Endometrium (tissue), 2 donors: ENCODE data around the gene SLC25A27.

ENCODE experiments used
- FAIRE-seq: peaks from 2 replicates; lab custom pipeline; 2012; peaks lifted over from hg19 to GRCh38; lab: Jason Lieb, UNC
- donor health status: control.
- donor health status: control.

The SLC25A27 gene

DNA sequence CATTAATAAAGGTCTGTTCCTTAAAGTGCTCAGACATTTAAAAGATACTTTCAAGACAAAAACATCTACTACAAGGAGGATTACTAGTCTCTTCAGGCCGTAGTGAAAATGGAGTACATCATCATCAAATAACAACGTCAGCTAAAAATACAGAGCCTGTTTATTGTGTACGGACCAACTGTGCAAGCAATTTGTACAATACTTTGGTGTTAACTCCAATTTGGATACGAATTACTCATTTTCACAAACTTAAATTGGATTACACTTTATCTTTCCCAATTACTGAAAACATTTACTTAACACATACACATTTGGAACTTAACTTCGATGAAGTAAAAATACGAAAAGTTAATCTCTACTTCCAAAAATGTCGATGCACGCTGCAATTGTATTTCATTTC lies 959 bp upstream of the SLC25A27 start:
- FAIRE-seq, result no peak

DNA sequence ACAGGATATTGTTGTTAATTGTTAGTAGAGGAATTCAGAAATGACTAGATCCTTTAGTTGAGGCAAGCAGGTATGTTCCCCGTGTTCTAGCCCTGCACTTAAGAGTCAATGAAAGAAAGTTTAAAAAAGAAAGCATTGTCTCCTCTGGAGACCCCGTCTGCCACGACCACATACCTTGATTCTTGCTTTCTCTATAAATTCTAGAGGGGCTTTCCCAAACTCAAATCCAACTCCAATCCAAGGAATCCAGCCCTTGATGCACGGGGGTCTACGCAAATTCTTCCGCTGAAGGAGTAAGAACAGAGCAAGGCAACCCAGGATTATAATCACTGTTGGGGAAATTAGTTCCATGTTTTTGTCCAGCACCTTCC lies 558 bp upstream of the SLC25A27 start:
- FAIRE-seq, result no peak

- FAIRE-seq, result no peak
These were observed 842 bp downstream of the SLC25A27 start for GRCh38 chr6:46653439-46654195.

- no peak for FAIRE-seq
These were observed 3.0 kb downstream of the SLC25A27 start for GRCh38 chr6:46655803-46656202.

GRCh38 chr6:46657642-46658041 lies 4.9 kb downstream of the SLC25A27 start:
- FAIRE-seq, result peak; percentile 26

DNA sequence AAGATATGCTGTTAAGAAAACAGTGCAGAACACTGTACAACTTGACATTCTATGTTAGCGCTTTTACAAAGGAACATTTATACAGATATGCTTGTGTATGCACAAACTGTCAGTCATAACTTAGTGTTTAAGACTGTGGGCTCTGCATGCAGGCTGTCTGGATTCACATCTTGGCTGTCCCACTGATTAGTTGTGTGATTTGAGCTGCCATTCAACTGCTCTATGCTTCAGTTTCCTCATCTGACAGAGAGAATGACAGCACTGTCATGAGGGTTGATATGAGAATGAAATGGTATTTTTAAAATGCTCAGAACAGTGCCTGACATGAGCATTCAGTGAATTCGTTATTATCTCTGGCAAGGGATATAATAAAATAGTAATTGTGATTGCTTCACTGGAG lies 8.7 kb downstream of the SLC25A27 start:
- no peak for FAIRE-seq

DNA sequence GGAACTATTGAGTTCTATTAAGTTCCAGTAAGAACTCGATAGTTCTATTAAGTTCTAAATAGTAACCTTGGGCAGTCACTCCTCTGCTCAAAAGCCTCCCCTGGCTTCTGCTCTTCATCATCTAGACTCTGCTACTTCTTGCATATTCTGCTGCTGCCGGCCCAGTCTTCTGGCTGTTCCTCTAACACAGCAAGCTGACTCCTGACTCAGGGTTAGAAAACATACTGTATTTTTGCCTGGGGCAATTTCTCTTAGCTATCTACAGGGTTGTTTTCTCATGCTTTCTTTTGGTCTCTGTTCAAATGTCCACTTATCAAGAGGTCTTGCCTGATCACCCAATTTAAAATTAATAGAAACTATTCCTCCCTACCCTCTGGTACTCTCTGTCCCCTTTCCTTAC lies 14.6 kb downstream of the SLC25A27 start:
- FAIRE-seq, result no peak

GRCh38 chr6:46674410-46674809 lies 21.6 kb downstream of the SLC25A27 start:
- FAIRE-seq, result no peak

DNA sequence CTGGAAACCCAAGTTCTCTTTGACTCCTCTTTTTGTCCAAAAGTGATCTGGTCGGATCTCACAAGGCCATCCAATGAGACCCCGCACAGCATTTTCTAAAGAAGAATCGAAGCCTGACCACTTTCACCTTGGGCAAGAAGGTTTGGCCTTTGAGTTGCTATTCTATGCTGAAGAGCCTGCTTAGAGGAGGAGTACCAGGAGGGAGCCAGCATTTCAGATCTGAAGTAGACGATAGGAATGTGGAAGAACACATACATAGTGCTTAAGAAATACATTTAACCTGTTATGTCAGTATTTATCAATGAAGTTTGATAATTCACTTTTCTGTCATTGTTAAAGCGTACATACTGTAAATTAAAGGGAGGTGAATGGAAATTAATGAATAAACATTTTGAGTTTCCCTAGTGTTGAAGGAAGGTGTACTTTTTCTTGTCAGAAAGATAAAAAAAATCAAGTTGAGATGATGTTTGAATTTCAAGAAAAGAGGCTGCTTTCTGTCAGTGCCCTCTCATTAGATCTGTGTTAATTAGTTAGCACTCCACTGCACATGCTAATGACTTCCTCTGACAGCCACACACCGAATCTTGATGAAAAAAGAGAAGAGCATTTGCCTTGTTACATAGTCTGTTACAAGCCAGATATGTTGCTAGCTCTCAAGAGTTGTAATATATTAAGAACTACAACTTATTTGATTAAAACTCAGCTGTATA lies 24.0 kb downstream of the SLC25A27 start:
- FAIRE-seq, result no peak

- no peak for FAIRE-seq
These were observed 24.5 kb downstream of the SLC25A27 start for GRCh38 chr6:46677314-46677654.

DNA sequence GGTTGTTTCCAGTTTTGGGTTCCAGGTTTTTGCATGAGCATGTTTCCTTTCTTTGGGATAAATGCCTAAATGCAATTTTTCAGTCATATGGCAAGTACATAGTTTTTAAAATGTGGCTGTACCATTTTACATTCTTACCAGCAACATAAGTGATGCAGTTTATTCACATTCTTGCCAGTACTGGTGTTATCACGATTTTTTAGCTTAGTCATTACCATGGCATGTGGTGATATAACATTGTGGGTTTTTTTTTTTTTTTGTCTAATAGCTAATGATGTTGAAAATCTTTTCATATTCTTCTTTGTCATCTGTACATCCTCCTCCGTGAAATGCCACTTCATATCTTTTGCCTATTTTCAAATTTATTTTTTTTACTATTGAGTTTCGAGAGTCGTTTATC lies 32.0 kb downstream of the SLC25A27 start:
- no peak for FAIRE-seq

DNA sequence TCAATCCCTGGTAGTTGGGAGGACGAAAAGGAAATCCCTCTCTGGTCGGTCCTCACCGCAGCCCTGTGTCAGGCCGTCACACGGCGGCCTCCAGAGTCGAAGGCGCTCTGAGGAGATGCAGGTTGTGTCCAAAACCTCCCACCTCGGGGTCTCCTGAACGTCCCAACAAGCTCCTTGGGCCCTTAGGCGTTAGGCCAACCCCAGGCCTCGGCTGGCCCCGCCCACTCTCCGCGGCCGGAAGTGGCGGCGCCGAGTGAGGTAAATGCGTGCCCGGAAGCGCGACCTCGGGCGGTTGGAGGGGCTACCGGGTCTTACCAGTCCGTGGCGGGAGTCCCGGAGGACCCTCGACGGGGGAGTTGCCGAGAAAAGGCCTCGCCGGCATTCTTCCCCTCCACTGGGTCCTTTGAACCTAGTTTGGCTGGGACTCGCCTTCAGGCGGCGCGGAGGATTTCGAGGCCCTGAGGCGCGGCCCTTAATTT lies 34.9 kb downstream of the SLC25A27 start, which contains the start of gene TDRD6:
TDRD6 (plus strand) TSS at position 267 of the 479 bp plus-strand sequence. CDS start 244 bp downstream, outside the sequence.
- FAIRE-seq, result no peak

- FAIRE-seq, result no peak
These were observed 35.6 kb downstream of the SLC25A27 start for GRCh38 chr6:46688117-46688965.

- no peak for FAIRE-seq
These were observed 36.2 kb downstream of the SLC25A27 start for GRCh38 chr6:46688966-46689335.

DNA sequence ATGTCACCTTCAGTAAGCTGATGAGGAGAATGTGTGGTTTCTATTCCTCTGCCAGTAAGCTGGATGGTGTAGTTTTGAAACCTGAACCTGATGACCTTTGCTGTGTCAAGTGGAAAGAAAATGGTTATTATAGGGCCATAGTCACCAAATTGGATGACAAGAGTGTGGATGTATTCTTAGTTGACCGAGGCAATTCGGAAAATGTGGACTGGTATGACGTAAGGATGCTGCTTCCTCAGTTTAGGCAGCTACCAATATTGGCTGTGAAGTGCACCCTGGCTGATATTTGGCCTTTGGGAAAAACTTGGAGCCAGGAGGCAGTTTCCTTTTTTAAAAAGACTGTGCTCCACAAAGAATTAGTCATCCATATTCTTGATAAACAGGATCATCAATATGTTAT lies 36.9 kb downstream of the SLC25A27 start:
- no peak for FAIRE-seq

DNA sequence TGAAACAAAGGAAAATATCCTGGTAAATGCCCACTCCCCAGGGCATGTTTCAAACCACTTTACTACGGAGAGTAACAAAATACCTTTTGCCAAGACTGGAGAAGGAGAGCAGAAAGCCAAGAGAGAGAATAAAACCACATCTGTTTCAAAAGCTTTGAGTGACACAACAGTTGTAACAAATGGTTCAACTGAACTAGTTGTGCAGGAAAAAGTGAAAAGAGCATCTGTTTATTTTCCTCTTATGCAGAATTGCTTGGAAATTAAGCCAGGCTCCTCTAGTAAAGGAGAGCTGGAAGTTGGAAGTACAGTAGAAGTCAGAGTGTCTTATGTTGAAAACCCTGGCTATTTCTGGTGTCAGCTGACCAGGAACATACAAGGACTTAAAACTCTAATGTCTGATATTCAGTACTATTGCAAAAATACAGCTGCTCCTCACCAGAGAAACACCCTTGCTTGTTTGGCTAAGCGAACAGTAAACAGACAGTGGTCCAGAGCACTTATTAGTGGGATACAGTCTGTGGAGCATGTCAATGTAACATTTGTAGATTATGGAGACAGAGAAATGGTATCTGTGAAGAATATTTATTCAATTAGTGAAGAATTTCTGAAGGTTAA lies 37.5 kb downstream of the SLC25A27 start:
- no peak for FAIRE-seq

DNA sequence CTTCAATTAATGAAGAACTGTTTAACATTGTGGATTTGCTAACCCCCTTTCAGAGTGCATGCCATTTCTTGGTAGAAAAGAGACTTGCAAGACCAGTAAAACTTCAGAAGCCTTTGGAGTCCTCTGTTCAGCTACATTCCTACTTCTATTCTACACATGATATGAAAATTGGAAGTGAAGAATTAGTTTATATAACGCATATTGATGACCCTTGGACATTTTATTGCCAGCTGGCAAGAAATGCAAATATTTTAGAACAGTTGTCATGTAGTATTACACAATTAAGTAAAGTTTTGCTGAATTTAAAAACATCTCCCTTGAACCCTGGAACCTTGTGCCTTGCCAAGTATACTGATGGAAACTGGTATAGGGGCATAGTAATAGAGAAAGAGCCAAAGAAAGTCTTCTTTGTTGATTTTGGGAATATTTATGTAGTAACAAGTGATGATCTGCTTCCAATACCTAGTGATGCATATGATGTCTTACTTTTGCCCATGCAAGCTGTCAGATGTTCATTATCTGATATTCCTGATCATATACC lies 38.2 kb downstream of the SLC25A27 start:
- FAIRE-seq, result no peak

GRCh38 chr6:46699970-46700369 lies 47.2 kb downstream of the SLC25A27 start:
- FAIRE-seq, result no peak

- no peak for FAIRE-seq
These were observed 51.8 kb downstream of the SLC25A27 start for GRCh38 chr6:46704562-46704961.

DNA sequence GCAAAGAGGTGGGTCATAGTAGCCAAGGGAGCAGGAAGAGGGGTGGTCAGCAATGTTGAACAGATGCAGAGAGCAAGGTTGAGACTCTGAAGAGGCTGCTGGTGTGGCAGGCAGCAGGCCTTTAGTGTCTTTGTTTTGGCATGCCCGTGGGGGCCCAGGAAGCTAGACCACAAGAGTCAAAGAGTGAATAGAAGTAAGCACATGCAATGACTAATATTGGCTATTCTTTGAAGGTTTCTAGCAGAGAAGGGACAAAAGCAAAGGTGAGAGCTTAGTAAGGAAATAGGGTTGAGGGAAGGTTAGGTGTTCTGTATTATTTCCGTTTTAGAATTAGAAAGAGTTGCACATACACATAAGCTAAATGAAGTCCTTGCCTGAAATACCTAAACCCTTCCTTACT lies 53.7 kb downstream of the SLC25A27 start:
- no peak for FAIRE-seq

DNA sequence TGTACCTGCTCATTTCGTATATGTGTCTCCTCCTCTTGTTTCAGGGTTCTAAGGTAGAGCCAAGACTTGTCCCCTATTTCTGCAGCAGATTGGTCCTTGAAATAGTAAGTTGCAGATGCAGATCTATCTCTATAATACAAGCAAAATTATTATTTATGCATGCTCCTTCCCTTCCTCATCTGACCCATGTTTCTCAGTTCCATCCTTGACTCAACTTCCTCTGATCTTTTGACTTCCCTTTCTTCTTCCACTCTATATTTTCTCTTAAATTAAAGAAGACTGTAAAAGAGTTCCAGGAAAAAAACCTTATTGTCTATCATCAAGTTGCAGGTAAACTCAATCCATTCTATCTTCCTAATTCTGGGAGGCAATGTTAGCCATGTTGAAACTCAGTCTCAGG lies 58.7 kb downstream of the SLC25A27 start:
- FAIRE-seq, result no peak

- FAIRE-seq, result no peak
These were observed 62.4 kb downstream of the SLC25A27 start for GRCh38 chr6:46715141-46715540.
